ENCODE data around the gene FAM181A.

Gene FAM181A

GRCh38 chr14:93917141-93917540, 10.0 kb upstream of the FAM181A start:
- no peak for TF ChIP-seq CTCF (IDR thresholded peaks at IDR 0.05)

- TF ChIP-seq CTCF (IDR thresholded peaks at IDR 0.05): no peak
Observed at GRCh38 chr14:93921001-93921806, 5.9 kb upstream of the FAM181A start.

GRCh38 chr14:93923626-93924025, 3.5 kb upstream of the FAM181A start:
- no peak for TF ChIP-seq CTCF (IDR thresholded peaks at IDR 0.05)

- TF ChIP-seq CTCF (IDR thresholded peaks at IDR 0.05): no peak
Observed at GRCh38 chr14:93924592-93925355, 2.4 kb upstream of the FAM181A start.

GRCh38 chr14:93925374-93925895, 1.7 kb upstream of the FAM181A start:
- no peak for TF ChIP-seq CTCF (IDR thresholded peaks at IDR 0.05)

GRCh38 chr14:93926245-93926872, 785 bp upstream of the FAM181A start:
- TF ChIP-seq CTCF (IDR thresholded peaks at IDR 0.05): no peak

GRCh38 chr14:93927800-93928145, 629 bp downstream of the FAM181A start:
- no peak for TF ChIP-seq CTCF (IDR thresholded peaks at IDR 0.05)
